ENCODE measurements around the gene FBXO44.

FBXO44 gene

GRCh38 chr1:11708554-11709350, 54.1 kb downstream of the FBXO44 start:
- DNase-seq (ENCODE audit: low read depth in 3 of 3) = no peak

- no peak for DNase-seq (ENCODE audit: low read depth in 3 of 3)
These were observed 56.8 kb downstream of the FBXO44 start for GRCh38 chr1:11711490-11711889.

DNA sequence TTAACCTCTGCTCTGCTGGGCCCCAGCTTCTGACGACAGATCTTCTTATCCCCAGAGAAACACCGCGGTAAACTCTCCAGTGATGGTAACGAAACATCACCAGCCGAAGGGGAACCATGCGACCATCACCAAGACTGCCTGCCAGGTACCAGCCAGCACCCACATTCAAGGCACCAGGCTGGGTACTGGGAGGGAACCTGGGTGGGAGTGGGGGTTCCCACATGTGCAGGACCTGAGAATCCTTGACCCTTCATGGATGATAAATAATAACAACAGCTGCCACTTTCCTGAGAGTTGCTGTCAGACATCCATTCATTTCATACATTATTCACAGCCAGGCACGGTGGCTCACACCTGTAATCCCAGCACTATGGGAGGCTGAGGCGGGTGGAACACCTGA, 57.6 kb downstream of the FBXO44 start:
- no peak for DNase-seq (ENCODE audit: low read depth in 3 of 3)
